Liver (tissue), 9 donors: Measurements from ENCODE around the gene PIAS1. TPM values are rescaled to one million over a fixed set of nuclear protein-coding genes. Genes with fewer than 3 reads are reported as not detected.

Experiments
- DNase-seq: peaks from one replicate; pipeline ENCODE4 v3.0.0-alpha.2; 2017; ENCODE audit warnings: low spot score
- H3K27ac ChIP-seq, 2 donors: one replicate each; pipeline ENCODE4 v1.7.0; 2013; ENCODE audit warnings: inconsistent platforms in 2 of 2, low read length in 2 of 2, control low read depth in 1 of 2, low read depth in 1 of 2, mild to moderate bottlenecking in 1 of 2
- H3K27me3 ChIP-seq, 4 donors: one replicate each; pipeline versions ENCODE4 v1.6.1 to v1.7.0; 2013; ENCODE audit warnings: low read length in 3 of 4, inconsistent platforms in 1 of 4, mild to moderate bottlenecking in 1 of 4, moderate library complexity in 1 of 4; ENCODE audit not compliant: control insufficient read depth in 4 of 4, insufficient read depth in 4 of 4
- H3K36me3 ChIP-seq, 4 donors: one replicate each; pipeline versions ENCODE4 v1.6.1 to v1.7.0; 2013; ENCODE audit warnings: low read length in 3 of 4, mild to moderate bottlenecking in 3 of 4, low read depth in 1 of 4, moderate library complexity in 1 of 4; ENCODE audit not compliant: control insufficient read depth in 4 of 4, insufficient read depth in 3 of 4
- H3K4me1 ChIP-seq, 4 donors: one replicate each; pipeline versions ENCODE4 v1.6.1 to v1.7.0; 2013; ENCODE audit warnings: low read length in 3 of 4, mild to moderate bottlenecking in 3 of 4, moderate library complexity in 1 of 4; ENCODE audit not compliant: control insufficient read depth in 4 of 4, insufficient read depth in 4 of 4
- H3K4me3 ChIP-seq, 3 donors: one replicate each; pipeline versions ENCODE4 v1.6.1 to v1.7.0; 2013; ENCODE audit warnings: low read length in 3 of 3, control low read depth in 1 of 3, low read depth in 1 of 3, mild to moderate bottlenecking in 1 of 3
- H3K9ac ChIP-seq, 2 donors: one replicate each; pipeline ENCODE4 v1.7.0; 2013; ENCODE audit warnings: low read length in 2 of 2, mild to moderate bottlenecking in 2 of 2, moderate library complexity in 2 of 2, control low read depth in 1 of 2, low read depth in 1 of 2
- H3K9me3 ChIP-seq, 4 donors: one replicate each; pipeline versions ENCODE4 v1.6.1 to v1.7.0; 2013; ENCODE audit warnings: low read length in 3 of 4; ENCODE audit not compliant: control insufficient read depth in 4 of 4
- EGR1 ChIP-seq, 2 donors: IDR thresholded peaks; 2 replicates each; pipeline ENCODE4 v1.6.1; 2016 to 2018; ENCODE audit warnings: antibody characterized with exemption in 2 of 2, low read depth in 2 of 2
- FOXA1 ChIP-seq: IDR thresholded peaks from 2 replicates; pipeline ENCODE4 v1.6.1; 2016; ENCODE audit warnings: antibody characterized with exemption
- FOXA2 ChIP-seq: IDR thresholded peaks from 2 replicates; pipeline ENCODE4 v1.6.1; 2016; ENCODE audit warnings: antibody characterized with exemption
- GABPA ChIP-seq, 2 donors: IDR thresholded peaks in 1 of 2; conservative IDR thresholded peaks in 1 of 2; 2 replicates each; pipeline ENCODE4 v1.6.1; 2016; ENCODE audit warnings: antibody characterized with exemption in 2 of 2, mild to moderate bottlenecking in 1 of 2, moderate library complexity in 1 of 2
- HNF4A ChIP-seq, 2 donors: conservative IDR thresholded peaks; 2 replicates each; pipeline ENCODE4 v1.6.1; 2016; ENCODE audit warnings: antibody characterized with exemption in 2 of 2, mild to moderate bottlenecking in 2 of 2
- HNF4G ChIP-seq: IDR thresholded peaks from 2 replicates; pipeline ENCODE4 v1.6.1; 2016; ENCODE audit warnings: antibody characterized with exemption
- JUND ChIP-seq, 2 donors: IDR thresholded peaks; 2 replicates each; pipeline ENCODE4 v1.6.1; 2016; ENCODE audit warnings: antibody characterized with exemption in 2 of 2
- NR2F2 ChIP-seq: IDR thresholded peaks from 2 replicates; pipeline ENCODE4 v1.6.1; 2016; ENCODE audit warnings: antibody characterized with exemption
- RAD21 ChIP-seq, 2 donors: IDR thresholded peaks; 2 replicates each; pipeline ENCODE4 v1.6.1; 2016; ENCODE audit warnings: antibody characterized with exemption in 2 of 2, mild to moderate bottlenecking in 2 of 2
- RXRA ChIP-seq, 2 donors: IDR thresholded peaks; 2 replicates each; pipeline ENCODE4 v1.6.1; 2017 to 2018; ENCODE audit warnings: antibody characterized with exemption in 2 of 2, mild to moderate bottlenecking in 1 of 2
- SP1 ChIP-seq: IDR thresholded peaks from 2 replicates; pipeline ENCODE4 v1.6.1; 2018; ENCODE audit warnings: antibody characterized with exemption, mild to moderate bottlenecking
- TAF1 ChIP-seq: conservative IDR thresholded peaks from 2 replicates; pipeline ENCODE4 v1.6.1; 2016; ENCODE audit warnings: antibody characterized with exemption, mild to moderate bottlenecking
- YY1 ChIP-seq: IDR thresholded peaks from 2 replicates; pipeline ENCODE4 v1.6.1; 2016; ENCODE audit warnings: antibody characterized with exemption, mild to moderate bottlenecking
- WGBS: extraction: QIAGEN DNeasy Blood & Tissue Kit; methylation state at CpG from one replicate; pipeline ENCODE4 v1.1.7; 2013; 5-methylcytosine and 5-hydroxymethylcytosine counted together
- polyA plus RNA-seq, 2 donors: library from polyadenylated mRNA; stranded (reverse) in 1 of 2; unstranded in 1 of 2; fragments of 200-250 nt in 1 of 2; fragments of >200 nt in 1 of 2; fragmentation: Nextera tagmentation in 1 of 2; extraction: Ambion mirVana in 1 of 2; gene quantifications; one replicate each; pipeline versions ENCODE4 v1.2.1 to v1.2.3, GENCODE V29; 2013 to 2015
- total RNA-seq, 2 donors: library from RNA; depleted of rRNA; stranded (reverse); fragments of >200 nt; gene quantifications; one replicate each; pipeline ENCODE4 v1.2.3, GENCODE V29; 2014
- TF ChIP-seq, protein P1 (sequence below): fragments of 150-350 bp; IDR thresholded peaks from 2 replicates; pipeline ENCODE4 v1.5.1; 2017; ENCODE audit warnings: improper control_type of control experiment, low read depth, low read length; ENCODE audit not compliant: missing input control
- TF ChIP-seq, protein P2 (sequence below): IDR thresholded peaks from 2 replicates; pipeline ENCODE4 v1.6.1; 2016; ENCODE audit warnings: antibody characterized with exemption
- TF ChIP-seq, protein P3 (sequence below): IDR thresholded peaks from 2 replicates; pipeline ENCODE4 v1.6.1; 2016; ENCODE audit warnings: antibody characterized with exemption
- TF ChIP-seq, protein P4 (sequence below): IDR thresholded peaks from 2 replicates; pipeline ENCODE4 v1.6.1; 2016; ENCODE audit warnings: antibody characterized with exemption, mild to moderate bottlenecking
- donor health status: healthy.
- donor health status: healthy.
- donor health status: healthy.
- donor health status: healthy.
- donor health status: healthy.

Gene PIAS1
- total and polyA plus RNA-seq, 4 donors, result 5.6 to 18.8 (median 13.2) TPM

DNA sequence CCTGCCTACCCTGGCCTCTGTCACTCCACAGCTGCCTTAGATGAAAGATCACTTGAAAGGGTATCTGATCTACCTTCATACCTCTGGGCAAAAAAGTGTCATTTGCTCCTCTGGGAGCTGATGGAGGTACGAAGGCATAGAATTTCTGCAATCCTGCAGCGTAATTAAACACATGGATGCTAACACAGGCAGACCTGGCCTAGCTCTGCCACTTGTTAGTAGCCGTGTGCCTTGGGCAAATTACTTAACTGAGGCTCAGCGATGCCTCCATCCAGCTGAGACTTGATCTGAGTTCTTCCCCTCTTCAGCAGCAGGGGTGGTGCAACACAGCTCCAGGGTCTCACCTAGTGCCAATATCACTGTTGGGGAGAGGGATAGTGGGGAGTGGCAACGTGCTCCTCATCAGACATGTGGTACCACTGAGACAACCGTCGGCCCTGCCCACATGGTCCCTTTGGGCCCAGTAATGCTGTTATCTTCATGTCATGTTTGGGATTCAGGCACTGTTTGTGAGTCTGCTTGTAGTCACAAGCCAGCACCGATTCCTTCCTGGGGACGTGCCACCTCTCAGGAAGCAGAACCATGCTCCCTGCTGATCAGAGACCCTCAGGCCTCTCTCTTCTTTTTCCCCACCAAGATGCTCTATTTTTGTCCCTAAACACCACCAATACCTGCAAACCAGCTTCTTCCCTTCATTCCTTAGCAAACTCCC lies 34.1 kb upstream of the PIAS1 start:
- 95% methylated on average over 9 of the region's 9 CpGs for WGBS

DNA sequence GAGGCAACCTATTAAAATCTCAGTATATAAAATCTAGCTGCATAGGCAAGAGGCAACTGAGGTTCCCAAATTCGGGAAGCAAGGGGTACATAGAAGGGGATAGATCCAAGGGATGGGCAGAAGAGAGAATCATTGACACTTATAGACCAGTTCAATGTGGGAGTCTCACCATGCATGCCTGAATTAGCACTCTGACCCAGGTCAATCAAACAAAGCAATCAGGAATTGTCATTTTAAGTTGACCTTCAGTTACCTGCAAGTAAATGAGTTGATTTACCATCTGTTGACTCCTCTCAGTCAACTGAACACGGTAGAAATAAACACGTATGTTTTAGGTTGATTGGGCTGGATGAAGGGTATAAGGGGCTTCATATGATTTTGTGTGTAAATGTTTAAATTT lies 33.4 kb upstream of the PIAS1 start:
- Histone ChIP-seq H3K9me3 (no peaks in the 10 kb centered on the region), H3K4me3 (no peak overlapping the region), H3K27ac (no peak overlapping the region), H3K36me3 (no peaks in the 10 kb centered on the region), H3K4me1 (peaks cover 0 to 5% (median 0%) of the 10 kb centered on the region in 4 donors), H3K27me3 (no peaks in the 10 kb centered on the region), H3K9ac (no peak overlapping the region)
- 33% methylated on average over 3 of the region's 3 CpGs for WGBS
- DNase-seq, result no peak
- TF ChIP-seq RXRA (IDR thresholded peaks at IDR 0.05), result peak in 1 of 2 donors; percentile 7
- TF ChIP-seq, protein P1, sequence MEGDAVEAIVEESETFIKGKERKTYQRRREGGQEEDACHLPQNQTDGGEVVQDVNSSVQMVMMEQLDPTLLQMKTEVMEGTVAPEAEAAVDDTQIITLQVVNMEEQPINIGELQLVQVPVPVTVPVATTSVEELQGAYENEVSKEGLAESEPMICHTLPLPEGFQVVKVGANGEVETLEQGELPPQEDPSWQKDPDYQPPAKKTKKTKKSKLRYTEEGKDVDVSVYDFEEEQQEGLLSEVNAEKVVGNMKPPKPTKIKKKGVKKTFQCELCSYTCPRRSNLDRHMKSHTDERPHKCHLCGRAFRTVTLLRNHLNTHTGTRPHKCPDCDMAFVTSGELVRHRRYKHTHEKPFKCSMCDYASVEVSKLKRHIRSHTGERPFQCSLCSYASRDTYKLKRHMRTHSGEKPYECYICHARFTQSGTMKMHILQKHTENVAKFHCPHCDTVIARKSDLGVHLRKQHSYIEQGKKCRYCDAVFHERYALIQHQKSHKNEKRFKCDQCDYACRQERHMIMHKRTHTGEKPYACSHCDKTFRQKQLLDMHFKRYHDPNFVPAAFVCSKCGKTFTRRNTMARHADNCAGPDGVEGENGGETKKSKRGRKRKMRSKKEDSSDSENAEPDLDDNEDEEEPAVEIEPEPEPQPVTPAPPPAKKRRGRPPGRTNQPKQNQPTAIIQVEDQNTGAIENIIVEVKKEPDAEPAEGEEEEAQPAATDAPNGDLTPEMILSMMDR, result no peak

More for the DNA sequence above, 34.1 kb upstream of the PIAS1 start:
- no peak overlapping the region for H3K27ac ChIP-seq
- no peaks in the 10 kb centered on the region for H3K27me3 ChIP-seq
- no peaks in the 10 kb centered on the region for H3K36me3 ChIP-seq
- H3K4me1 ChIP-seq, result peaks cover 0 to 5% (median 0%) of the 10 kb centered on the region in 4 donors
- no peak overlapping the region for H3K9ac ChIP-seq
- TF ChIP-seq GABPA (IDR thresholded peaks at IDR 0.05 in 1 of 2, conservative IDR thresholded peaks at IDR 0.05 in 1 of 2), result no peak
- TF ChIP-seq, protein P2, sequence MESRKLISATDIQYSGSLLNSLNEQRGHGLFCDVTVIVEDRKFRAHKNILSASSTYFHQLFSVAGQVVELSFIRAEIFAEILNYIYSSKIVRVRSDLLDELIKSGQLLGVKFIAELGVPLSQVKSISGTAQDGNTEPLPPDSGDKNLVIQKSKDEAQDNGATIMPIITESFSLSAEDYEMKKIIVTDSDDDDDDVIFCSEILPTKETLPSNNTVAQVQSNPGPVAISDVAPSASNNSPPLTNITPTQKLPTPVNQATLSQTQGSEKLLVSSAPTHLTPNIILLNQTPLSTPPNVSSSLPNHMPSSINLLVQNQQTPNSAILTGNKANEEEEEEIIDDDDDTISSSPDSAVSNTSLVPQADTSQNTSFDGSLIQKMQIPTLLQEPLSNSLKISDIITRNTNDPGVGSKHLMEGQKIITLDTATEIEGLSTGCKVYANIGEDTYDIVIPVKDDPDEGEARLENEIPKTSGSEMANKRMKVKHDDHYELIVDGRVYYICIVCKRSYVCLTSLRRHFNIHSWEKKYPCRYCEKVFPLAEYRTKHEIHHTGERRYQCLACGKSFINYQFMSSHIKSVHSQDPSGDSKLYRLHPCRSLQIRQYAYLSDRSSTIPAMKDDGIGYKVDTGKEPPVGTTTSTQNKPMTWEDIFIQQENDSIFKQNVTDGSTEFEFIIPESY, result no peak
- no peak for TF ChIP-seq HNF4G
- no peak for TF ChIP-seq SP1
- no peak for TF ChIP-seq FOXA1
- no peak for TF ChIP-seq HNF4A (conservative IDR thresholded peaks at IDR 0.05)
- TF ChIP-seq YY1, result no peak
- TF ChIP-seq RXRA (IDR thresholded peaks at IDR 0.05), result no peak
- TF ChIP-seq FOXA2, result no peak
- TF ChIP-seq RAD21 (IDR thresholded peaks at IDR 0.05), result no peak
- TF ChIP-seq TAF1, result no peak
- TF ChIP-seq, protein P3, sequence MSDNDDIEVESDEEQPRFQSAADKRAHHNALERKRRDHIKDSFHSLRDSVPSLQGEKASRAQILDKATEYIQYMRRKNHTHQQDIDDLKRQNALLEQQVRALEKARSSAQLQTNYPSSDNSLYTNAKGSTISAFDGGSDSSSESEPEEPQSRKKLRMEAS, result no peak
- TF ChIP-seq, protein P4, sequence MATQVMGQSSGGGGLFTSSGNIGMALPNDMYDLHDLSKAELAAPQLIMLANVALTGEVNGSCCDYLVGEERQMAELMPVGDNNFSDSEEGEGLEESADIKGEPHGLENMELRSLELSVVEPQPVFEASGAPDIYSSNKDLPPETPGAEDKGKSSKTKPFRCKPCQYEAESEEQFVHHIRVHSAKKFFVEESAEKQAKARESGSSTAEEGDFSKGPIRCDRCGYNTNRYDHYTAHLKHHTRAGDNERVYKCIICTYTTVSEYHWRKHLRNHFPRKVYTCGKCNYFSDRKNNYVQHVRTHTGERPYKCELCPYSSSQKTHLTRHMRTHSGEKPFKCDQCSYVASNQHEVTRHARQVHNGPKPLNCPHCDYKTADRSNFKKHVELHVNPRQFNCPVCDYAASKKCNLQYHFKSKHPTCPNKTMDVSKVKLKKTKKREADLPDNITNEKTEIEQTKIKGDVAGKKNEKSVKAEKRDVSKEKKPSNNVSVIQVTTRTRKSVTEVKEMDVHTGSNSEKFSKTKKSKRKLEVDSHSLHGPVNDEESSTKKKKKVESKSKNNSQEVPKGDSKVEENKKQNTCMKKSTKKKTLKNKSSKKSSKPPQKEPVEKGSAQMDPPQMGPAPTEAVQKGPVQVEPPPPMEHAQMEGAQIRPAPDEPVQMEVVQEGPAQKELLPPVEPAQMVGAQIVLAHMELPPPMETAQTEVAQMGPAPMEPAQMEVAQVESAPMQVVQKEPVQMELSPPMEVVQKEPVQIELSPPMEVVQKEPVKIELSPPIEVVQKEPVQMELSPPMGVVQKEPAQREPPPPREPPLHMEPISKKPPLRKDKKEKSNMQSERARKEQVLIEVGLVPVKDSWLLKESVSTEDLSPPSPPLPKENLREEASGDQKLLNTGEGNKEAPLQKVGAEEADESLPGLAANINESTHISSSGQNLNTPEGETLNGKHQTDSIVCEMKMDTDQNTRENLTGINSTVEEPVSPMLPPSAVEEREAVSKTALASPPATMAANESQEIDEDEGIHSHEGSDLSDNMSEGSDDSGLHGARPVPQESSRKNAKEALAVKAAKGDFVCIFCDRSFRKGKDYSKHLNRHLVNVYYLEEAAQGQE, result no peak
- no peak for TF ChIP-seq NR2F2
- TF ChIP-seq JUND (IDR thresholded peaks at IDR 0.05), result no peak
- no peak for TF ChIP-seq EGR1 (IDR thresholded peaks at IDR 0.05; ENCODE audit: low read depth in 2 of 2)
- no peak overlapping the region for H3K4me3 ChIP-seq
- no peaks in the 10 kb centered on the region for H3K9me3 ChIP-seq
- no peak for DNase-seq
